BE2C (cell line): Measurements from ENCODE around the gene KRTAP19-6.

Source experiments
- DNase-seq: peaks from one replicate; pipeline ENCODE4 v3.0.0-alpha.2; 2020
- H3K27me3 ChIP-seq: fragments of 250-450 bp; sonication (Bioruptor Pico); 2 replicates; pipeline ENCODE4 v1.5.1; 2020; ENCODE audit warnings: mild to moderate bottlenecking
- H3K36me3 ChIP-seq: fragments of 250-450 bp; sonication (Bioruptor Pico); 2 replicates; pipeline ENCODE4 v1.5.1; 2020; ENCODE audit warnings: mild to moderate bottlenecking
- H3K4me1 ChIP-seq: fragments of 250-450 bp; sonication (Bioruptor Pico); 2 replicates; pipeline ENCODE4 v1.5.1; 2020
- H3K4me3 ChIP-seq: 2 replicates; pipeline ENCODE4 v1.5.1; 2011; ENCODE audit warnings: low read depth, low read length
- H3K9me3 ChIP-seq: fragments of 250-450 bp; sonication (Bioruptor Pico); 2 replicates; pipeline ENCODE4 v1.5.1; 2020
- TF ChIP-seq, protein P1 (sequence below): IDR thresholded peaks from 2 replicates; pipeline ENCODE4 v1.5.1; 2012; ENCODE audit warnings: mild to moderate bottlenecking, low read depth, low read length

KRTAP19-6 gene

GRCh38 chr21:30567617-30568016, 26.0 kb upstream of the KRTAP19-6 start:
- no peaks in the 10 kb centered on the region for H3K36me3 ChIP-seq
- no peaks in the 10 kb centered on the region for H3K27me3 ChIP-seq
- H3K9me3 ChIP-seq, result no peaks in the 10 kb centered on the region
- TF ChIP-seq, protein P1, sequence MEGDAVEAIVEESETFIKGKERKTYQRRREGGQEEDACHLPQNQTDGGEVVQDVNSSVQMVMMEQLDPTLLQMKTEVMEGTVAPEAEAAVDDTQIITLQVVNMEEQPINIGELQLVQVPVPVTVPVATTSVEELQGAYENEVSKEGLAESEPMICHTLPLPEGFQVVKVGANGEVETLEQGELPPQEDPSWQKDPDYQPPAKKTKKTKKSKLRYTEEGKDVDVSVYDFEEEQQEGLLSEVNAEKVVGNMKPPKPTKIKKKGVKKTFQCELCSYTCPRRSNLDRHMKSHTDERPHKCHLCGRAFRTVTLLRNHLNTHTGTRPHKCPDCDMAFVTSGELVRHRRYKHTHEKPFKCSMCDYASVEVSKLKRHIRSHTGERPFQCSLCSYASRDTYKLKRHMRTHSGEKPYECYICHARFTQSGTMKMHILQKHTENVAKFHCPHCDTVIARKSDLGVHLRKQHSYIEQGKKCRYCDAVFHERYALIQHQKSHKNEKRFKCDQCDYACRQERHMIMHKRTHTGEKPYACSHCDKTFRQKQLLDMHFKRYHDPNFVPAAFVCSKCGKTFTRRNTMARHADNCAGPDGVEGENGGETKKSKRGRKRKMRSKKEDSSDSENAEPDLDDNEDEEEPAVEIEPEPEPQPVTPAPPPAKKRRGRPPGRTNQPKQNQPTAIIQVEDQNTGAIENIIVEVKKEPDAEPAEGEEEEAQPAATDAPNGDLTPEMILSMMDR, result no peak
- H3K4me1 ChIP-seq, result no peaks in the 10 kb centered on the region
- no peak for DNase-seq
- H3K4me3 ChIP-seq, result no peak overlapping the region

- Histone ChIP-seq H3K4me1 (no peaks in the 10 kb centered on the region), H3K36me3 (no peaks in the 10 kb centered on the region), H3K4me3 (no peak overlapping the region), H3K9me3 (no peaks in the 10 kb centered on the region), H3K27me3 (no peaks in the 10 kb centered on the region)
- no peak for DNase-seq
- TF ChIP-seq, protein P1, result no peak
These were observed 22.0 kb upstream of the KRTAP19-6 start for GRCh38 chr21:30563630-30564029.

DNA sequence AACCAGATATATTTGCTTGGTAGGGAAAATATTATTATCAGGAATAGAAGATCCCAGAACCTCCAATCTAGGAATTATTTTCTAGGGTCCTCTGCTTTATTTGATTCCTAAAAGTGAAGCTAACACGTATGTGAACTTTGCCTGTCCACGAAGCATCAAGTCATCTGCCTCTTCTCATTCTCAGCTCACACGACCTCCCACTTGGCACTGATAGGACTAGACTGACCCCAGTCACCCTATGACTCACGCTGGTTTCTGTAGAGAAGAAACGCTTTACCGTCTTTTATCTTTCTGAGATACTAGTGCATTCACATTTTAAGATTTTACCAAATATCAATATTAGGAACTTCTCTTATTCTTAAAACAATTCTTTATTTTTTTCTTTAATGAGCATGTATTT, 21.4 kb upstream of the KRTAP19-6 start:
- Histone ChIP-seq H3K4me3 (no peak overlapping the region), H3K36me3 (no peaks in the 10 kb centered on the region), H3K9me3 (no peaks in the 10 kb centered on the region), H3K4me1 (no peaks in the 10 kb centered on the region), H3K27me3 (no peaks in the 10 kb centered on the region)
- DNase-seq, result no peak
- TF ChIP-seq, protein P1, result no peak

GRCh38 chr21:30561957-30562356, 20.3 kb upstream of the KRTAP19-6 start:
- no peak for DNase-seq
- Histone ChIP-seq H3K9me3 (no peaks in the 10 kb centered on the region), H3K4me1 (no peaks in the 10 kb centered on the region), H3K36me3 (no peaks in the 10 kb centered on the region), H3K4me3 (no peak overlapping the region), H3K27me3 (no peaks in the 10 kb centered on the region)
- TF ChIP-seq, protein P1, result no peak

- TF ChIP-seq, protein P1, result no peak
- no peaks in the 10 kb centered on the region for H3K4me1 ChIP-seq
- H3K4me3 ChIP-seq, result no peak within 1 kb of the TSS
- no peak for DNase-seq
- H3K27me3 ChIP-seq, result no peaks in the 10 kb centered on the region
- H3K36me3 ChIP-seq, result no peaks in the 10 kb centered on the region
- H3K9me3 ChIP-seq, result no peaks in the 10 kb centered on the region
These were observed 19.7 kb upstream of the KRTAP19-6 start, which contains the start of gene KRTAP19-7 for GRCh38 chr21:30561264-30561895. Gene KRTAP19-7, minus strand, starts transcription at chr21:30561314. Its CDS starts 25 bp downstream, at chr21:30561289.

- Histone ChIP-seq H3K27me3 (no peaks in the 10 kb centered on the region), H3K4me1 (no peaks in the 10 kb centered on the region), H3K36me3 (no peaks in the 10 kb centered on the region), H3K9me3 (no peaks in the 10 kb centered on the region), H3K4me3 (no peak overlapping the region)
- TF ChIP-seq, protein P1, result no peak
- no peak for DNase-seq
These were observed 13.4 kb upstream of the KRTAP19-6 start for GRCh38 chr21:30555095-30555494.
